IPS-20b (cell line): ENCODE measurements around the gene CCL22.

Experiments used
- H3K27ac ChIP-seq: one replicate; pipeline ENCODE4 v1.5.1; 2013; ENCODE audit warnings: low read length
- H3K27me3 ChIP-seq: 2 replicates; pipeline ENCODE4 v1.6.1; 2013; ENCODE audit warnings: mild to moderate bottlenecking, low read length, inconsistent platforms; ENCODE audit not compliant: insufficient read depth
- H3K36me3 ChIP-seq: 2 replicates; pipeline ENCODE4 v1.6.1; 2013; ENCODE audit warnings: low read depth, mild to moderate bottlenecking, inconsistent platforms, low read length, moderate library complexity; ENCODE audit not compliant: insufficient read depth
- H3K4me1 ChIP-seq: 2 replicates; pipeline ENCODE4 v1.6.1; 2013; ENCODE audit warnings: mild to moderate bottlenecking, control low read depth, inconsistent platforms, low read length, moderate library complexity; ENCODE audit not compliant: insufficient read depth
- H3K4me3 ChIP-seq: 2 replicates; pipeline ENCODE4 v1.5.1; 2013; ENCODE audit warnings: mild to moderate bottlenecking, low read length, inconsistent platforms
- H3K9ac ChIP-seq: 2 replicates; pipeline ENCODE4 v1.6.1; 2013; ENCODE audit warnings: low read depth, mild to moderate bottlenecking, inconsistent platforms, low read length, moderate library complexity
- H3K9me3 ChIP-seq: 2 replicates; pipeline ENCODE4 v1.6.1; 2013; ENCODE audit warnings: mild to moderate bottlenecking, low read depth, low read length, inconsistent platforms; ENCODE audit not compliant: insufficient read depth

CCL22 gene

GRCh38 chr16:57349212-57350031 is 9.2 kb upstream of the CCL22 start:
- Histone ChIP-seq H3K9ac (no peak overlapping the region), H3K4me1 (no peaks in the 10 kb centered on the region), H3K4me3 (no peak overlapping the region), H3K27me3 (0 out of 2 replicates have a peak, but pooled peaks cover 6% of the 10 kb centered on the region), H3K36me3 (no peaks in the 10 kb centered on the region), H3K9me3 (no peaks in the 10 kb centered on the region), H3K27ac (no peak overlapping the region)

GRCh38 chr16:57352636-57353047 is 5.9 kb upstream of the CCL22 start:
- Histone ChIP-seq H3K27me3 (0 out of 2 replicates have a peak, but pooled peaks cover 6% of the 10 kb centered on the region), H3K36me3 (no peaks in the 10 kb centered on the region), H3K4me3 (no peak overlapping the region), H3K9ac (no peak overlapping the region), H3K4me1 (no peaks in the 10 kb centered on the region), H3K9me3 (no peaks in the 10 kb centered on the region), H3K27ac (no peak overlapping the region)

GRCh38 chr16:57354311-57354710 is 4.3 kb upstream of the CCL22 start:
- Histone ChIP-seq H3K4me3 (no peak overlapping the region), H3K9me3 (no peaks in the 10 kb centered on the region), H3K36me3 (no peaks in the 10 kb centered on the region), H3K27ac (no peak overlapping the region), H3K4me1 (no peaks in the 10 kb centered on the region), H3K27me3 (0 out of 2 replicates have a peak, but pooled peaks cover 6% of the 10 kb centered on the region), H3K9ac (no peak overlapping the region)

DNA sequence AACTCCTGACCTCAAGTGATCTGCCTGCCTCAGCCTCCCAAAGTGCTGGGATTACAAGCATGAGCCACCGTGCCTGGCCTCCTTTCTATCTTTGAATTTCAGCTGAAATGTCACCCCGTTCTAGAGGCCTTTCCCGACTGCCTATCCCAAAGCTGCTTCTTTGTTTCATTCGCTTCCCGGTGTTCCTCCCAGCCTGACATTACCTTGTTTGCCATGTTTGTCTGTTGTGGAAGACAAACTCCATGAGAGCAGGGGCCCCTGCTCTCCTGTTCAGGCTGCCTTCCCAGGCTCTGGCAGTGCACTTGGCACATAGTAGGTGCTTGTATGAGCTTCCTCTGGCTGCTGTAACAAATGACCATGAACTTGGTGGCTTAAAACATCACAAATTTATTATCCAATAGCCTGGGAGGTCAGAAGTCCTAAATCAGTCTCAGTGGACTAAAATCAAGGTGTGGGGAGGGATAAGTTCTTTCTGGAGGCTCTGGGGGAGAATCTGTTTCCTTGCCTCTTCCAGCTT is 2.6 kb upstream of the CCL22 start:
- Histone ChIP-seq H3K27me3 (no peaks in the 10 kb centered on the region), H3K9ac (no peak overlapping the region), H3K4me1 (no peaks in the 10 kb centered on the region), H3K4me3 (no peak overlapping the region), H3K9me3 (no peaks in the 10 kb centered on the region), H3K36me3 (no peaks in the 10 kb centered on the region), H3K27ac (no peak overlapping the region)

DNA sequence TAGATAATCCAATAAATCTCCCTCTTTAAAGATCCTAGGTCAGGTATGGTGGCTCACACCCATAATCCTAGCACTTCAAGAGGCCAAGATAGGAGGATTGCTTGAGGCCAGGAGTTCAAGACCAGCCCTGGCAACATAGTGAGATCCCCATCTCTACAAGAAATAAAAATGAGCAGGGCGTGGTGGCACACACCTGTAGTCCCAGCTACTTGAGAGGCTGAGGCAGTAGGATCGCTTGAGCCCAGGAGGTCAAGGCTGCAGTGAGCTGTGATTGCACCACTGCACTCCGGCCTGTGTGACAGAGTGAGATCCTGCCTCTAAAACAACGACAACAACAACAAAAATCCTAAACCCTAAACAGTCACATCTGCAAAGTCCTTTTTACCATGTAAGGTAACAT is 2.0 kb upstream of the CCL22 start:
- Histone ChIP-seq H3K4me3 (no peak overlapping the region), H3K27me3 (no peaks in the 10 kb centered on the region), H3K36me3 (no peaks in the 10 kb centered on the region), H3K4me1 (no peaks in the 10 kb centered on the region), H3K27ac (no peak overlapping the region), H3K9ac (no peak overlapping the region), H3K9me3 (no peaks in the 10 kb centered on the region)

GRCh38 chr16:57357330-57358085 is 1.1 kb upstream of the CCL22 start:
- no peak overlapping the region for H3K4me3 ChIP-seq

GRCh38 chr16:57358086-57358420 is 530 bp upstream of the CCL22 start:
- Histone ChIP-seq H3K36me3 (no peaks in the 10 kb centered on the region), H3K27me3 (no peaks in the 10 kb centered on the region), H3K27ac (no peak overlapping the region), H3K9me3 (no peaks in the 10 kb centered on the region), H3K4me3 (no peak overlapping the region), H3K9ac (no peak overlapping the region), H3K4me1 (no peaks in the 10 kb centered on the region)

More at GRCh38 chr16:57357330-57358085, 1.1 kb upstream of the CCL22 start:
- Histone ChIP-seq H3K27me3 (no peaks in the 10 kb centered on the region), H3K27ac (no peak overlapping the region), H3K9me3 (no peaks in the 10 kb centered on the region), H3K36me3 (no peaks in the 10 kb centered on the region), H3K4me1 (no peaks in the 10 kb centered on the region), H3K9ac (no peak overlapping the region)

- Histone ChIP-seq H3K27me3 (no peaks in the 10 kb centered on the region), H3K36me3 (no peaks in the 10 kb centered on the region), H3K4me1 (no peaks in the 10 kb centered on the region), H3K4me3 (no peak overlapping the region), H3K9ac (no peak overlapping the region), H3K9me3 (no peaks in the 10 kb centered on the region), H3K27ac (no peak overlapping the region)
These were observed 1.8 kb downstream of the CCL22 start for GRCh38 chr16:57360321-57360935.

- Histone ChIP-seq H3K9me3 (no peaks in the 10 kb centered on the region), H3K4me3 (no peak overlapping the region), H3K9ac (no peak overlapping the region), H3K27me3 (no peaks in the 10 kb centered on the region), H3K36me3 (no peaks in the 10 kb centered on the region), H3K4me1 (no peaks in the 10 kb centered on the region), H3K27ac (no peak overlapping the region)
These were observed 2.8 kb downstream of the CCL22 start for GRCh38 chr16:57361404-57361803.

- H3K9ac ChIP-seq, result no peak overlapping the region
- no peaks in the 10 kb centered on the region for H3K9me3 ChIP-seq
- no peak overlapping the region for H3K4me3 ChIP-seq
- H3K4me1 ChIP-seq, result no peaks in the 10 kb centered on the region
- H3K36me3 ChIP-seq, result no peaks in the 10 kb centered on the region
- no peak overlapping the region for H3K27ac ChIP-seq
- H3K27me3 ChIP-seq, result no peaks in the 10 kb centered on the region
These were observed 5.6 kb downstream of the CCL22 start for GRCh38 chr16:57364143-57364542.

- H3K36me3 ChIP-seq, result no peaks in the 10 kb centered on the region
- H3K9ac ChIP-seq, result no peak overlapping the region
- no peaks in the 10 kb centered on the region for H3K9me3 ChIP-seq
- H3K27me3 ChIP-seq, result no peaks in the 10 kb centered on the region
- no peaks in the 10 kb centered on the region for H3K4me1 ChIP-seq
- H3K4me3 ChIP-seq, result no peak overlapping the region
- no peak overlapping the region for H3K27ac ChIP-seq
These were observed 8.0 kb downstream of the CCL22 start for GRCh38 chr16:57366544-57367040.
